Measurements from ENCODE around the gene BRF1.

DNA sequence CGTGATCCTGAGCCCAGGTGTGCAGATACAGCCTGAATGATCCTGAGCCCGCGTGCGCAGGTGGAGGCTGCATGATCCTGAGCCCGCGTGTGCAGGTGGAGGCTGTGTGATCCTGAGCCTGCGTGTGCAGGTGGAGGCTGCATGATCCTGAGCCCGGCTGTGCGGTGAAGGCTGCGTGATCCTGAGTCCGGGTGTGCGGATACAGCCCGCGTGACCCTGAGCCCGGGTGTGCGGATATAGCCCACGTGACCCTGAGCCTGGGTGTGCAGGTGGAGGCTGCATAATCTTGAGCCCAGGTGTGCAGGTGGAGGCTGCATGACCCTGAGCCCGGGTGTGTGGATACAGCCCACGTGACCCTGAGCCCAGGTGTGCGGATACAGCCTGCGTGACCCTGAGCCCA, 20.3 kb downstream of the BRF1 start:
- TF ChIP-seq CTCF (IDR thresholded peaks at IDR 0.05) (no peak), POLR2A (IDR thresholded peaks at IDR 0.05) (no peak), POLR2AphosphoS5 (IDR thresholded peaks at IDR 0.05) (no peak)

All from suprapubic skin (tissue), 4 donors.